H1 (cell line): ENCODE data around the gene ZNF462. TPM values are rescaled to one million over a fixed set of nuclear protein-coding genes. Genes with fewer than 3 reads are reported as not detected.
A peak's percentile ranks its signal among the peaks of the same experiment; 100 is the strongest.

Experiments used
- CTCF ChIA-PET: fragments of 300-600 bp; sonication (Branson Sonifier 250); formaldehyde crosslinking; loops from one replicate; lab custom pipeline; 2021; ENCODE audit not compliant: partially characterized antibody; lab: Charles Lee
- POLR2A ChIA-PET: fragments of 300-600 bp; sonication (Branson Sonifier 250); formaldehyde crosslinking; loops from one replicate; lab custom pipeline; 2021; ENCODE audit warnings: inconsistent platforms; ENCODE audit not compliant: partially characterized antibody; lab: Charles Lee
- DNase-seq, 2 experiments: peaks; one replicate each; pipeline versions ENCODE4 v3.0.0 to v3.0.0-alpha.2; 2010 to 2022; ENCODE audit warnings: low spot score in 2 of 2, low read depth in 1 of 2, mixed read lengths in 1 of 2
- FAIRE-seq: peaks from 2 replicates; lab custom pipeline; 2011; peaks lifted over from hg19 to GRCh38; lab: Jason Lieb, UNC
- H2AFZ ChIP-seq: 2 replicates; pipeline ENCODE4 v1.8.1; 2012; ENCODE audit warnings: low read length, inconsistent platforms
- H2AK5ac ChIP-seq: 2 replicates; pipeline ENCODE4 v1.6.1; 2013; ENCODE audit warnings: low read depth, low read length
- H2BK120ac ChIP-seq: replicated peaks from 2 replicates; pipeline ENCODE3; 2013; ENCODE audit warnings: low read depth, low read length, inconsistent platforms
- H2BK12ac ChIP-seq: 2 replicates; pipeline ENCODE4 v1.6.1; 2013; ENCODE audit warnings: low read depth, low read length
- H2BK15ac ChIP-seq: 2 replicates; pipeline ENCODE4 v1.6.1; 2013; ENCODE audit warnings: low read length
- H2BK20ac ChIP-seq: 2 replicates; pipeline ENCODE4 v1.6.1; 2013; ENCODE audit warnings: low read length
- H2BK5ac ChIP-seq: 2 replicates; pipeline ENCODE4 v1.6.1; 2013; ENCODE audit warnings: low read depth, low read length
- H3K14ac ChIP-seq: 2 replicates; pipeline ENCODE4 v1.6.1; 2013; ENCODE audit warnings: inconsistent platforms; ENCODE audit not compliant: insufficient read length
- H3K18ac ChIP-seq: 2 replicates; pipeline ENCODE4 v1.6.1; 2013; ENCODE audit warnings: low read length; ENCODE audit errors: extremely low read depth
- H3K23ac ChIP-seq: 2 replicates; pipeline ENCODE4 v1.6.1; 2013; ENCODE audit warnings: inconsistent platforms; ENCODE audit not compliant: insufficient read length
- H3K23me2 ChIP-seq: 2 replicates; pipeline ENCODE4 v1.6.1; 2013; ENCODE audit warnings: low read depth, low read length
- H3K27ac ChIP-seq: 2 replicates; pipeline ENCODE4 v1.6.1; 2011; ENCODE audit warnings: low read depth, low read length, inconsistent platforms
- H3K27me3 ChIP-seq, 4 experiments: replicated peaks in 1 of 4; 1 replicate in 1 of 4; 2 replicates in 3 of 4; pipeline versions ENCODE4 v1.6.1 to v1.8.1; 2011 to 2013; ENCODE audit warnings: low read length in 3 of 4, mild to moderate bottlenecking in 3 of 4, inconsistent platforms in 2 of 4, mixed read lengths in 2 of 4, moderate library complexity in 1 of 4; ENCODE audit not compliant: control insufficient read depth in 3 of 4, insufficient read depth in 3 of 4; ENCODE audit errors: extremely low read depth in 1 of 4
- H3K36me3 ChIP-seq, 4 experiments: 2 replicates each; pipeline versions ENCODE4 v1.6.1 to v1.8.1; 2011 to 2013; ENCODE audit warnings: mild to moderate bottlenecking in 4 of 4, low read length in 3 of 4, moderate library complexity in 2 of 4, control low read depth in 1 of 4, inconsistent platforms in 1 of 4; ENCODE audit not compliant: insufficient read depth in 4 of 4, control insufficient read depth in 2 of 4
- H3K4ac ChIP-seq: replicated peaks from 2 replicates; pipeline ENCODE3; 2013; ENCODE audit warnings: low read length, low read depth, mixed read lengths, inconsistent platforms; ENCODE audit not compliant: insufficient read length
- H3K4me1 ChIP-seq, 4 experiments: replicated peaks in 1 of 4; 1 replicate in 1 of 4; 2 replicates in 3 of 4; pipeline versions ENCODE4 v1.6.1 to v1.8.1; 2011 to 2013; ENCODE audit warnings: low read length in 3 of 4, inconsistent platforms in 2 of 4, mixed read lengths in 1 of 4; ENCODE audit not compliant: insufficient read depth in 4 of 4, control insufficient read depth in 3 of 4
- H3K4me2 ChIP-seq, 2 experiments: 2 replicates each; pipeline versions ENCODE4 v1.6.1 to v1.8.1; 2011 to 2013; ENCODE audit warnings: low read depth in 2 of 2, low read length in 2 of 2, control low read depth in 1 of 2, inconsistent platforms in 1 of 2, mild to moderate bottlenecking in 1 of 2; ENCODE audit not compliant: insufficient read depth in 1 of 2
- H3K4me3 ChIP-seq, 4 experiments: fragments of 200-600, 300-600 bp in 1 of 4; sonication (generic), shearing (Covaris generic), sonication (Bioruptor Twin) in 1 of 4; 2 replicates each; pipeline versions ENCODE4 v1.5.1 to v1.8.1; 2011 to 2016; ENCODE audit warnings: low read length in 4 of 4, low read depth in 3 of 4, control low read depth in 2 of 4, inconsistent platforms in 2 of 4, mild to moderate bottlenecking in 2 of 4, mixed read lengths in 1 of 4, moderate library complexity in 1 of 4; ENCODE audit not compliant: insufficient read depth in 2 of 4; ENCODE audit errors: extremely low read depth in 1 of 4
- H3K56ac ChIP-seq: replicated peaks from 2 replicates; pipeline ENCODE3; 2013; ENCODE audit warnings: low read depth, mild to moderate bottlenecking, mixed read lengths, low read length, inconsistent platforms; ENCODE audit not compliant: insufficient read length
- H3K79me1 ChIP-seq: 2 replicates; pipeline ENCODE4 v1.6.1; 2013; ENCODE audit warnings: low read depth, low read length, control low read depth
- H3K79me2 ChIP-seq, 2 experiments: 2 replicates each; pipeline versions ENCODE4 v1.6.1 to v1.8.1; 2012 to 2013; ENCODE audit warnings: low read length in 2 of 2, mild to moderate bottlenecking in 2 of 2, inconsistent platforms in 1 of 2; ENCODE audit not compliant: insufficient read depth in 2 of 2, control insufficient read depth in 1 of 2
- H3K9ac ChIP-seq, 4 experiments: replicated peaks in 1 of 4; 1 replicate in 1 of 4; 2 replicates in 3 of 4; pipeline versions ENCODE4 v1.6.1 to v1.8.1; 2011 to 2013; ENCODE audit warnings: low read depth in 3 of 4, low read length in 3 of 4, control low read depth in 2 of 4, mild to moderate bottlenecking in 2 of 4, moderate library complexity in 2 of 4, inconsistent platforms in 1 of 4; ENCODE audit errors: extremely low read depth in 1 of 4
- H3K9me3 ChIP-seq, 2 experiments: 2 replicates each; pipeline versions ENCODE4 v1.6.1 to v1.8.1; 2012 to 2013; ENCODE audit warnings: mild to moderate bottlenecking in 2 of 2, moderate library complexity in 2 of 2, control low read depth in 1 of 2, inconsistent platforms in 1 of 2, low read depth in 1 of 2, low read length in 1 of 2, mixed read lengths in 1 of 2; ENCODE audit not compliant: insufficient read depth in 2 of 2
- H4K20me1 ChIP-seq, 2 experiments: replicated peaks in 1 of 2; 2 replicates each; pipeline versions ENCODE3 to v1.8.1; 2011 to 2013; ENCODE audit warnings: inconsistent platforms in 2 of 2, low read length in 2 of 2, mild to moderate bottlenecking in 1 of 2; ENCODE audit not compliant: insufficient read depth in 2 of 2, control insufficient read depth in 1 of 2
- H4K5ac ChIP-seq: 2 replicates; pipeline ENCODE4 v1.6.1; 2013; ENCODE audit warnings: low read length, low read depth, mixed read lengths, inconsistent platforms; ENCODE audit not compliant: insufficient read length
- H4K8ac ChIP-seq: 2 replicates; pipeline ENCODE4 v1.8.0; 2013; ENCODE audit warnings: mild to moderate bottlenecking, moderate library complexity, low read length, inconsistent platforms; ENCODE audit not compliant: insufficient read depth; ENCODE audit errors: extremely low read depth
- H4K91ac ChIP-seq: replicated peaks from 2 replicates; pipeline ENCODE3; 2013; ENCODE audit warnings: low read length, mixed read lengths, inconsistent platforms; ENCODE audit not compliant: insufficient read length
- SP4 ChIP-seq: IDR thresholded peaks from 2 replicates; pipeline ENCODE4 v1.6.1; 2012; ENCODE audit warnings: low read length, inconsistent platforms
- WGBS, 2 experiments: shearing (Covaris generic) in 1 of 2; methylation state at CpG; one replicate each; pipeline versions ENCODE4 v1.1.6 to v1.1.7; 2013 to 2015; ENCODE audit warnings: low lambda C conversion rate in 2 of 2, mixed read lengths in 2 of 2, inconsistent platforms in 1 of 2, low coverage in 1 of 2, missing lambda C conversion rate in 1 of 2; ENCODE audit not compliant: insufficient replicate concordance in 2 of 2, insufficient coverage in 1 of 2, insufficient read length in 1 of 2; ENCODE audit errors: extremely low coverage in 1 of 2, missing lambda C conversion rate in 1 of 2; 5-methylcytosine and 5-hydroxymethylcytosine counted together
- polyA plus RNA-seq, 7 experiments: library from polyadenylated mRNA; depleted of rRNA in 3 of 7; stranded (reverse) in 5 of 7; unstranded in 2 of 7; fragments of >200 nt in 5 of 7; fragments of 200-250 nt in 2 of 7; gene quantifications; 1 replicate in 5 of 7; 2 replicates in 1 of 7; 4 replicates in 1 of 7; pipeline versions ENCODE4 v1.2.1 to v1.2.3, GENCODE V29; 2011 to 2013; ENCODE audit warnings: missing spikeins in 2 of 7, mixed read lengths in 2 of 7
- total RNA-seq: library from RNA; stranded (reverse); fragmentation: NEBNext Ultra II Directional; extraction: Animal tissue kit (Norgen Biotek cat#: 25700); gene quantifications from 2 replicates; pipeline ENCODE4 v1.2.1, GENCODE V29; 2021

The ZNF462 gene
- total and polyA plus RNA-seq, 2 of the 8 experiments (the other 6 are each of a cell fraction or from before 2014, with no cell fraction given), result 30.0 to 163 TPM

GRCh38 chr9:106960258-106960657, 97.3 kb downstream of the ZNF462 start:
- no peaks in the 10 kb centered on the region for H4K20me1 ChIP-seq
- H2BK5ac ChIP-seq, result no peak overlapping the region
- H2BK15ac ChIP-seq, result no peak overlapping the region
- H3K79me1 ChIP-seq, result no peaks in the 10 kb centered on the region
- no peak overlapping the region for H4K8ac ChIP-seq
- H2AK5ac ChIP-seq, result no peak overlapping the region
- no peak overlapping the region for H3K4me2 ChIP-seq
- no peak overlapping the region for H4K5ac ChIP-seq
- no peak overlapping the region for H2BK120ac ChIP-seq
- no peak overlapping the region for H4K91ac ChIP-seq
- WGBS, 2 experiments, result 79% methylated on average over 5 of the region's 5 CpGs; no CpG with 5 or more reads in 1 of the 2 experiments
- no peak overlapping the region for H3K56ac ChIP-seq
- DNase-seq (no peak), FAIRE-seq (no peak)
- H3K4me1 ChIP-seq, result peaks cover 0 to 10% (median 6%) of the 10 kb centered on the region in 4 experiments; a peak in 4 of 7 replicates
- no peak overlapping the region for H2BK20ac ChIP-seq
- POLR2A ChIA-PET, result interaction anchor here (0.6 to 2.0 kb wide), 8 partner anchors 10 to 988 kb away, joined by 3 to 9 read pairs (median 4); partner anchors contain the start of gene ZNF462
- H3K4me3 ChIP-seq, result no peak overlapping the region
- no peak overlapping the region for H3K4ac ChIP-seq
- CTCF ChIA-PET, result interaction anchor here (0.6 to 1.4 kb wide), 3 partner anchors 11 to 28 kb away, joined by 3 to 5 read pairs (median 5); no protein-coding TSS in a partner anchor
- H3K27ac ChIP-seq, result no peak overlapping the region
- no peaks in the 10 kb centered on the region for H3K27me3 ChIP-seq
- peaks cover 2 to 64% (median 35%) of the 10 kb centered on the region in 4 experiments; a peak in 7 of 8 replicates for H3K36me3 ChIP-seq
- no peak overlapping the region for H2BK12ac ChIP-seq
- no peaks in the 10 kb centered on the region for H3K9me3 ChIP-seq
- TF ChIP-seq SP4, result no peak
- no peak overlapping the region for H3K9ac ChIP-seq
- H3K14ac ChIP-seq, result no peak overlapping the region
- H3K18ac ChIP-seq, result peak overlapping the region; percentile 21; the same call in 1 of the 2 replicates
- H3K23ac ChIP-seq, result no peak overlapping the region
- H2AFZ ChIP-seq, result no peak overlapping the region
- H3K79me2 ChIP-seq, result peaks cover 0 to 38% of the 10 kb centered on the region in 2 experiments; a peak in 2 of 4 replicates
- H3K23me2 ChIP-seq, result no peaks in the 10 kb centered on the region
